ENCODE measurements around the gene ZNRF1.

Gene ZNRF1

GRCh38 chr16:75106351-75107274 lies 107.8 kb downstream of the ZNRF1 start:
- H3K27ac Mint-ChIP-seq = peak overlapping the region; percentile 26
- no peak overlapping the region for H3K4me3 Mint-ChIP-seq
- H3K4me1 Mint-ChIP-seq (ENCODE audit: low read depth) = peaks cover 70% of the 10 kb centered on the region
- H3K27me3 Mint-ChIP-seq = no peaks in the 10 kb centered on the region
- DNase-seq = no peak
- H3K9me3 Mint-ChIP-seq = peaks cover 5% of the 10 kb centered on the region
- peaks cover 38% of the 10 kb centered on the region for H3K36me3 Mint-ChIP-seq (ENCODE audit: low read depth)

- H3K9me3 Mint-ChIP-seq = peaks cover 5% of the 10 kb centered on the region
- no peak for DNase-seq
- peaks cover 73% of the 10 kb centered on the region for H3K4me1 Mint-ChIP-seq (ENCODE audit: low read depth)
- peaks cover 36% of the 10 kb centered on the region for H3K36me3 Mint-ChIP-seq (ENCODE audit: low read depth)
- H3K27me3 Mint-ChIP-seq = peaks cover 6% of the 10 kb centered on the region
- peak overlapping the region; percentile 26 for H3K27ac Mint-ChIP-seq
- H3K4me3 Mint-ChIP-seq = peak overlapping the region; percentile 51
Measured at GRCh38 chr16:75107505-75107904, 108.7 kb downstream of the ZNRF1 start.

- Mint-ChIP-seq H3K36me3 (ENCODE audit: low read depth) (peaks cover 32% of the 10 kb centered on the region), H3K27ac (peak overlapping the region; percentile 93), H3K4me1 (ENCODE audit: low read depth) (peaks cover 73% of the 10 kb centered on the region), H3K4me3 (peak overlapping the region; percentile 79), H3K27me3 (peaks cover 16% of the 10 kb centered on the region), H3K9me3 (peaks cover 3% of the 10 kb centered on the region)
- peak; percentile 87 for DNase-seq
Measured at GRCh38 chr16:75108792-75109731, 110.2 kb downstream of the ZNRF1 start.

- H3K9me3 Mint-ChIP-seq = no peaks in the 10 kb centered on the region
- no peak for DNase-seq
- H3K27me3 Mint-ChIP-seq = peaks cover 16% of the 10 kb centered on the region
- peaks cover 69% of the 10 kb centered on the region for H3K4me1 Mint-ChIP-seq (ENCODE audit: low read depth)
- H3K27ac Mint-ChIP-seq = peak overlapping the region; percentile 93
- peaks cover 24% of the 10 kb centered on the region for H3K36me3 Mint-ChIP-seq (ENCODE audit: low read depth)
- peak overlapping the region; percentile 79 for H3K4me3 Mint-ChIP-seq
Measured at GRCh38 chr16:75109732-75110243, 111.0 kb downstream of the ZNRF1 start.

GRCh38 chr16:75110637-75111513 lies 112.1 kb downstream of the ZNRF1 start:
- peak; percentile 90 for DNase-seq
- Mint-ChIP-seq H3K4me3 (peak overlapping the region; percentile 79), H3K27me3 (peaks cover 16% of the 10 kb centered on the region), H3K36me3 (ENCODE audit: low read depth) (peaks cover 16% of the 10 kb centered on the region), H3K4me1 (ENCODE audit: low read depth) (peaks cover 60% of the 10 kb centered on the region), H3K27ac (peak overlapping the region; percentile 91), H3K9me3 (no peaks in the 10 kb centered on the region)

GRCh38 chr16:75111514-75111940 lies 112.7 kb downstream of the ZNRF1 start:
- Mint-ChIP-seq H3K4me3 (peak overlapping the region; percentile 79), H3K9me3 (no peaks in the 10 kb centered on the region), H3K27me3 (peaks cover 16% of the 10 kb centered on the region), H3K4me1 (ENCODE audit: low read depth) (peaks cover 56% of the 10 kb centered on the region), H3K36me3 (ENCODE audit: low read depth) (peaks cover 10% of the 10 kb centered on the region), H3K27ac (peak overlapping the region; percentile 91)
- no peak for DNase-seq

GRCh38 chr16:75111961-75112733 lies 113.3 kb downstream of the ZNRF1 start:
- DNase-seq = no peak
- Mint-ChIP-seq H3K27ac (peak overlapping the region; percentile 91), H3K9me3 (no peaks in the 10 kb centered on the region), H3K36me3 (ENCODE audit: low read depth) (peaks cover 4% of the 10 kb centered on the region), H3K27me3 (peaks cover 16% of the 10 kb centered on the region), H3K4me1 (ENCODE audit: low read depth) (peaks cover 53% of the 10 kb centered on the region), H3K4me3 (peak overlapping the region; percentile 79)

GRCh38 chr16:75112734-75113491 lies 114.1 kb downstream of the ZNRF1 start:
- H3K27ac Mint-ChIP-seq = no peak overlapping the region
- peaks cover 16% of the 10 kb centered on the region for H3K27me3 Mint-ChIP-seq
- DNase-seq = no peak
- no peaks in the 10 kb centered on the region for H3K9me3 Mint-ChIP-seq
- peaks cover 46% of the 10 kb centered on the region for H3K4me1 Mint-ChIP-seq (ENCODE audit: low read depth)
- H3K36me3 Mint-ChIP-seq (ENCODE audit: low read depth) = peaks cover 3% of the 10 kb centered on the region
- H3K4me3 Mint-ChIP-seq = no peak overlapping the region

GRCh38 chr16:75113541-75114121 lies 114.8 kb downstream of the ZNRF1 start:
- no peaks in the 10 kb centered on the region for H3K36me3 Mint-ChIP-seq (ENCODE audit: low read depth)
- no peaks in the 10 kb centered on the region for H3K9me3 Mint-ChIP-seq
- no peak overlapping the region for H3K4me3 Mint-ChIP-seq
- no peak overlapping the region for H3K27ac Mint-ChIP-seq
- peaks cover 16% of the 10 kb centered on the region for H3K27me3 Mint-ChIP-seq
- no peak for DNase-seq
- H3K4me1 Mint-ChIP-seq (ENCODE audit: low read depth) = peaks cover 40% of the 10 kb centered on the region

- Mint-ChIP-seq H3K27me3 (peaks cover 16% of the 10 kb centered on the region), H3K4me3 (no peak overlapping the region), H3K36me3 (ENCODE audit: low read depth) (no peaks in the 10 kb centered on the region), H3K27ac (no peak overlapping the region), H3K4me1 (ENCODE audit: low read depth) (peaks cover 33% of the 10 kb centered on the region), H3K9me3 (no peaks in the 10 kb centered on the region)
- no peak for DNase-seq
Measured at GRCh38 chr16:75114179-75114945, 115.5 kb downstream of the ZNRF1 start.

- Mint-ChIP-seq H3K4me3 (no peak overlapping the region), H3K36me3 (ENCODE audit: low read depth) (no peaks in the 10 kb centered on the region)
Measured at GRCh38 chr16:75114946-75115825, 116.4 kb downstream of the ZNRF1 start.

More at GRCh38 chr16:75114946-75115825, 116.4 kb downstream of the ZNRF1 start:
- no peaks in the 10 kb centered on the region for H3K9me3 Mint-ChIP-seq
- H3K4me1 Mint-ChIP-seq (ENCODE audit: low read depth) = peaks cover 25% of the 10 kb centered on the region
- no peak for DNase-seq
- peaks cover 16% of the 10 kb centered on the region for H3K27me3 Mint-ChIP-seq
- H3K27ac Mint-ChIP-seq = no peak overlapping the region
